HG02938 (cell line): Measurements from ENCODE around the gene DLX4.

Source experiments
- ATAC-seq: cut with Tn5 transposase; IDR thresholded peaks from one replicate; pipeline ENCODE4 v1.9.1; 2021; ENCODE audit warnings: mild to moderate bottlenecking, moderate library complexity; ENCODE audit not compliant: unreplicated experiment

Gene DLX4

DNA sequence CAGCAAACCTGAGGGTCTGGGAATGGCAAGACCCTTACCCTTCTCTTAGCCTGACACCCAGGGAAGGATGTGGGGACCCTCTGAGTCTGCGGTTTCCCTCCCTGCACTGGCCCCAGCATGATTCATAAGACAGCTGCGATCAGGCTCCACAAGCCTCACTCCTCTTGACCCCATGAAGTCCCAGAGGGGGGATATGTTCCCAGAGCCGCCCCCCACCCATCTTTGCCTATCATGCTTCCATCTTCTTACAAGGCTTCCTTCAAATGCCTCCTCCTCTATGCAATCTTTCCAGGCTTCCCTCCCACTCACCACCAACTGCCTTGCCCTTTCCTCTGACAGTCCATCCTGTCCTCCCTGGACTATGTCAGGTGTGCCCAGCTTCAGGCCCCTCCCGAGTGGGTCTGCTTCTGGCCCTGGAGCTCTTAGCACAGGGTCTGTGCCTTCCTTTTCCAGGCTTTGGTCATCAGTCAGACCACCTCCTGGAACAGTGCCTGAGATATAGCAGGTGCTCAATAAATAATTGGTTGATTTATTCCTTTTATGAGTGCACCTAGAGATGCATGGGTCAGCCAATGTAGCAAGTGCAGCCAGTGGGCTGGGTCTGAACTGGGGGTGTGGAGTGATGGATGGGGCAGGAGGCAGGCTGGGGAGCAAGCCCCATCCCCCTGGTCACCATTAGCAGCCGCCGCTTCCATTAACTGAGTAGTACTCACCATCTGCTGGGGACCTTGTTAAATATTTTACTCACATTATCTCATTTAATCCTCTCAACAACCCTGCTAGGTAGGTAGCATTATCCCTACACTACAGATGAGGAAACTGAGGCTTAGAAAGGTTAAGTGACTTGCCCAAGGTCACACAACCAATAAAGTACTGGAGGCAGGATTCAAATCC lies 17.7 kb downstream of the DLX4 start:
- ATAC-seq = no peak

DNA sequence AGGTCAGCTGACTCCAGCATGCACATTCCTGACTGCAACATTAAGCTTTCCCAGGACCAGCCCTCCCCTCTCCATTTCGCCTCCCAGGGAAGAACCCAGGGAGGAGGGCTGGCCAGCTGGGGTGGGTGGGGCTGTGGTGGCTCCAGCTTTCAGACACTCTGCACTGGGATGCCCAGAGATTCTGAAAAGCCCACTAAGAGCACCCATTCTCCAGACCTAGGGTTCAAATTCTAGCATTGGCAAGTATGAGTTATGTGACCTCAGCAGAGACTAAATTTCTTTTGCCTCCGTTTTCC lies 18.2 kb downstream of the DLX4 start:
- ATAC-seq = no peak

GRCh38 chr17:49987681-49988441 lies 18.9 kb downstream of the DLX4 start:
- no peak for ATAC-seq

DNA sequence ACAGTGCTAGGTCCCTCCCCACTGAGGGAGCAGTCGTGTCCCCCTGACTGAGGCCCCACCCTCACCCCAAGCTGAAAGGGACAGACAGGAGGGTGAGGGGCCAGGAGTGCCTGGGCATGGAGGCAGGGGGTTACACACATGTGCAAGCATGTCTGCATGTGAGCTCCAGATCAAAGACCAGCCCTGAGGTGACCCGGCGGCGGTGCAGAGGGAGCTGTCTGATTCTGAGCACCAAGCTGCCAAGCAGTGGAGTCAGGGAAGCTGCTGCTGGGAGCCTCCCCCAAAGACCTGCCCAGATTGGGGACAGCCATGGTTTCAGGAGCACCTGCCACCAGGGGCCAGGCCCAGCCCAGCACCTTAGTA lies 20.5 kb downstream of the DLX4 start:
- ATAC-seq = no peak

- no peak for ATAC-seq
These were observed 21.3 kb downstream of the DLX4 start for GRCh38 chr17:49990331-49990730.

GRCh38 chr17:49990921-49991320 lies 21.9 kb downstream of the DLX4 start:
- ATAC-seq = no peak

GRCh38 chr17:49991409-49991808 lies 22.4 kb downstream of the DLX4 start:
- ATAC-seq = no peak

GRCh38 chr17:49992191-49992932 lies 23.4 kb downstream of the DLX4 start:
- no peak for ATAC-seq

DNA sequence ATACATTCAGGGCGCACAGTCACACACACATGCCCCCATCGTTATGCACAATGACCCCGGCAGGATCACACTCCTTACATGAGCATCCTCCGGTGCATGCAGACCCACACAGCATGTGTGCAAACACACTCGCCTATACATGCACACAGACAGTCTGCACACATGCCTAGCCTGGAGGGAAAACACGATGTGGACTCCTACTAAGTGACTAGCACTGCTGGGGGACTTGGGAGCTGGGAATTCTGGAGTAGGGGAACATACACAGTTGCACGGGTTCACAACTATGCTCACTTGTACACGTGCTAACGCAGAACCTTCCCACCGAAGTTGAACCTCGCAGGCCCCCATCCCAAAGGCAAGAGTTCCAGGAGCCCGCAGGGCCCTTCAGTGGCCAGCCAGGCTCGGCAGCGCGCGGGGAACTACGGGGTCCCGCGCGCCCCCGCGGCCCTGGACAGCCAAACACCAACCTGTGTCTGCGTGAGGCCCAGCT lies 24.0 kb downstream of the DLX4 start:
- no peak for ATAC-seq

DNA sequence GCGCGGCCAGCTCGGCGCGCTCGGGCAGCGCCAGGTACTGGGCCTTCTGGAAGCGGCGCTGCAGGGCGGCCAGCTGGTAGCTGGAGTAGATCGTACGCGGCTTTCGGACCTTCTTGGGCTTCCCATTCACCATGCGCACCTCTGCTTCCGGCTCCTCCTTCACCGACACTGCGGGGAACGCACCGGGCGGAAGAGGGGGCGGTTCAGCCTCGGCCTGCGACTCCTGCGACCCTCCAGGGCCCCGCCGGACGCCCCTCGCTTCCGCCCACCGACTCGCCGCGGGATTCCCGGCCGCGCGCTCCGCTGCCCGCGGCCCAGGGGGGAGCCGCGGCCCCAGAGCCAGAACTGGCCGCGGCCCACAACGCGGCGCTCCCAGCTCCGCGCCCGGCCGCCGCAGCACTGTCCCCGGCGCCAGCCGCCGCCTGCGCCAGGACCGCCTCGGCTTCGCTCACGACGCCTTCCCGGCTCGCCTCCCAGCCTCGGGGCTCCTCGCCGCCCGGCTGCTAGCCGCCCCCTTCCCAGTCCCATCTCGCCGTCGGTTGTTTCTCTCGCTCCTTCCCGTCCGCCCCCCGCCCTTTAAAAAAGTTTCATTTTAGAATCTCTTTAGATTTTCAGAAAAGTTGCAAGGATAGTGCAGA lies 24.6 kb downstream of the DLX4 start:
- no peak for ATAC-seq

GRCh38 chr17:49994085-49995054 lies 25.4 kb downstream of the DLX4 start:
- no peak for ATAC-seq

GRCh38 chr17:49995055-49995738 lies 26.2 kb downstream of the DLX4 start, which contains the start of gene DLX3:
Gene DLX3, minus strand, starts transcription at chr17:49995224. Its CDS starts 226 bp downstream, at chr17:49994998.
- ATAC-seq = no peak

DNA sequence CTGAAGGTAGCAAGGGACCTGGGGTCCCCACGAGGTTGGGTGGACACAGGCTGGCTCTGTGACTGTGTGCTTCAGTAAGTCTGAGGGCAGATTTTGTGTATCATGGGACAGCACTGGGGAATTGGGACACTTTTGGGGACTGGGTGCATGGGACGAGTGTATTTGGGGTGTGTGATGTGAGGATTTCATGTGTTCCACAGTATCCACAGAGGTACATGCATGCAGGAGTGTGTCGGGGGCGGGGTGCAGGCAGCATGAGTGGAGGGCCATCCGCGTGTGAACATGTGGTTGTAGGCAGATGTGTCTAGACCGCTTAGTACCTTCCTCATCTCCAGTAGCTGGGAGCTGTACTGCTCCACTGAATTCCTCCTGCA lies 27.1 kb downstream of the DLX4 start:
- no peak for ATAC-seq

GRCh38 chr17:49996495-49997300 lies 27.7 kb downstream of the DLX4 start:
- no peak for ATAC-seq

GRCh38 chr17:49997301-49997650 lies 28.3 kb downstream of the DLX4 start:
- ATAC-seq = no peak

DNA sequence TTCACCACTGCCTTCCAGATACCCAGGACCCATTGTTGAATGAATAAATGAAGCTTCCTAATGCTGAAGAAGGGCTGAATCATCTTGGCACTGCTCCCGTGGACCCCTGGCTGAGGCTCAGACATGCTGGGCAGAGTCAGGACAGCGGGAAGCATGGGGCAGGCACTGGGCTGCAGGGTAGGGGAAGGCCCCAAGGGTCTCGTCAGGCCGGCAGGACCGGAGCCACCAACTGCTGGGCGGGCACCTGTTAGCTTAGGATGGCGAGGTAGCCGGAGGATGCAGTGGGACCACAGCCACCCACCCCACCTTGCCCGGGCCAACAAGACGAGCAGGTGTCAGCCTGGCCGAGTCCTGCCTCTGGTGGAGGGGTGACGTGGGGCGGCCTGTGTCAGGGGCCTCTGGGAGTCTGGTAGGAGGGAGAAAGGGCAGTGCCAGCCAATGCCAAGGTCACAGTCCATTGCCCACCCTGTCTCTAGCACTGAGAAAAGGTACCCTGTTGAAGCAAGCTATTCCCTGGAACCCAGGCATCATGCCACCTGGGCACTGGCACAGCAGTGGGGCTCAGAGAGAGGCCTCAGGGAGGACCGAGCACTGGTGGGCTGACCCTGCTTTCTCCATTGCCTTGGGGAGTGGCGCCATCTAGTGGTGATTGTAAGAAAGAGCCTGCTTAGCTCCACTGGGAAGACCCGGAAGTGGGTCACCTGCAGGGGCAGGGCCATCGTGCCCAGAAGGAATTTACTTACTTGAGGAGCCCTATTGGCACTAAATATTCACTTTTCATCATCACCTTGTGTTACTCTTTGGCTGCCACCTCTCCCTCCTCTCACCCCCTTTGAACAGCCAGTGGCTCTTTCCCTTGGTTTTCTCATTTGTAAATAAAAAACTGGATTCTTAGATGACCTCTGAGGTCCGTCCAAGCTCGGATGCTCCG lies 29.0 kb downstream of the DLX4 start:
- peak; percentile 61 for ATAC-seq

DNA sequence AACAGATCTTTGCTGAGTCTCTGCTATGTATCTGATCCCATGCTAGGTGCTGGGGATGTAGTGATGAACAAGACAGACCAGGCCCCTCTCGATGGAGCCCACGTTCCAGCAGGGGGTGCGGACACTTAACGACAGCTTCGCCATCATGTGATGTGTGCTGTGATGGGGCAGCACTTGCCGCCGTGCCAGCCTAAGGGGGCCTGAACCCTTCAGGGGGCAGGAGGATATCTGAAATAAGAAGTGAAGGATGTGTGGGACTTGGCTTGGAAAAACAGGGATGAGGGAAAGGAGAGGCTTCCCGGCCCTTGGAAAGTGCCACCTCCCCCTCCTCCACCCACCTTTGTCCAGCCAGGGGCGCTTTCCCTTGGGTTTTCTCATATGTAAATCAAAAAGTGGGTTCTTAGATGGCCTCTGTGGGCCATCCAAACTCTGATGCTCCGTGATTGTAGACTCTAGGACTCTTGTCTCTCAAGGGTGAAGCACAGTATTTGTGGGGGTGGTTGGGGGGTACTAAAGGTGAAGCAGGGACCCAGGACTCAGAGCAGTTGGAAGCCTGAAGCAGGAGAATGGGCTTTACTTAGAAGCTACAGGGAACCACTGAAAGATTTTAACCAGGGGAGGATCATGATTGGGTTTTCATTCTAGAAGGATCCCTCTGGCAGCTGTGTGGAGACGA lies 30.0 kb downstream of the DLX4 start:
- no peak for ATAC-seq
